Activated naive CD8-positive, alpha-beta T cell treated with anti-CD3 and anti-CD28 coated beads, Interleukin-2, amount 50 U/mL, for 16 hours (primary cell): Measurements from ENCODE around the gene PHYKPL.
"Not testable (repeated sequence)": the region's sequence is repeated elsewhere in the genome, so short reads cannot be mapped to it uniquely, and the experiment has no call there.

Source experiments
- DNase-seq: peaks from one replicate; pipeline ENCODE4 v3.0.0-alpha.2; 2020; ENCODE audit warnings: low read depth, low spot score

Gene PHYKPL

DNA sequence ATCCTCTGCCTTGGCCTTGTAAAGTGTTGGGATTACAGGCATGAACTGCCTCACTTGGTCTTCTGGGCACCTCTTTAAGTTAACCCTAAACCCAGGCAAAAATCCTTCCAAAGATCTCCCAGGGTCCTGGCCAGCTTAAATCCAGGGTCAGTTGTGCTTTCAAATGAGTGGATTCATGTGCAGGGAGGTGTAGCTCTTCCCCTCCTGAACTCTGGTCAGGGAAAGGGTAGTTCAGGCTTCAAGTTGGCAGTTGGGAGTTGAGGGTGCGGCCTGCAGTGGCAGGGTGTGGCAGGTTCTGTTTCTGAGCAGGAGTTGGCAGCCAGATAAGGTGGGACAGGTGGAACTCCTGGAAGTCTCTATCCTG is 24.7 kb downstream of the PHYKPL start:
- DNase-seq, result no peak

DNA sequence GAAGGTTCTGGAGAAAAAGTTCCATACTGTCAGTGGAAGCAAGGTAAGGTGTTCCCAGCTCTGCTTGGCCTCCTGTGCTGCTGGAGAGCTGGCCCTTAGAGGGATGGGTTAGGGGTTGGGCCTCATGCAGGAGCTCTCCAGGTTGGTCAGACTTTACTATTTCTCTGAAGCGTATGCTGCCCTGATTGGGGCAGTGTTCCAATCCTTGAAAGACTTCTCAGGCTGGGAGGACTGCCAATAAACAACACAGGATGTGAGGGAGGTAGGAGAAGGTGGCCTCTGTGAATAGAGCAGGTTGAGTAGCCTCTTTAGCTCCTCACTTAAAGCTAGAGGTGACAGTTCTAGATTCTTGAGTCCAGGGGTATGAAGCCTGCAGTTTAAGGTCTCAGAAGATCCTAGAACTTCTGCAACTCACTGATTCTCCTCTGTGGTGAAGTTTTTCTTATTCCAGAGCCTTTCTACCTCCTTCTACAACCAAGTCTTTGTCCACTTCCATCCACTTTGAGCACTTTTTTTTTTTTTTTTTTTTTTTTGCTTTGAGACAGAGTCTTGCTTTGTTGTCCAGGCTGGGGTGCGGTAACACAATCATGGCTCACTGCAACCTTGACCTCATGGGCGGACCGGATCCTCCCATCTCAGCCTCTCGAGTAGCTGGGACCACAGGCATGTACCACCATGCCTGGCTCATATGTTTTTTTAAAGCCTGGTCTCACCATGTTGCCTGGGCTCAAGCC is 25.3 kb downstream of the PHYKPL start:
- no peak for DNase-seq

DNA sequence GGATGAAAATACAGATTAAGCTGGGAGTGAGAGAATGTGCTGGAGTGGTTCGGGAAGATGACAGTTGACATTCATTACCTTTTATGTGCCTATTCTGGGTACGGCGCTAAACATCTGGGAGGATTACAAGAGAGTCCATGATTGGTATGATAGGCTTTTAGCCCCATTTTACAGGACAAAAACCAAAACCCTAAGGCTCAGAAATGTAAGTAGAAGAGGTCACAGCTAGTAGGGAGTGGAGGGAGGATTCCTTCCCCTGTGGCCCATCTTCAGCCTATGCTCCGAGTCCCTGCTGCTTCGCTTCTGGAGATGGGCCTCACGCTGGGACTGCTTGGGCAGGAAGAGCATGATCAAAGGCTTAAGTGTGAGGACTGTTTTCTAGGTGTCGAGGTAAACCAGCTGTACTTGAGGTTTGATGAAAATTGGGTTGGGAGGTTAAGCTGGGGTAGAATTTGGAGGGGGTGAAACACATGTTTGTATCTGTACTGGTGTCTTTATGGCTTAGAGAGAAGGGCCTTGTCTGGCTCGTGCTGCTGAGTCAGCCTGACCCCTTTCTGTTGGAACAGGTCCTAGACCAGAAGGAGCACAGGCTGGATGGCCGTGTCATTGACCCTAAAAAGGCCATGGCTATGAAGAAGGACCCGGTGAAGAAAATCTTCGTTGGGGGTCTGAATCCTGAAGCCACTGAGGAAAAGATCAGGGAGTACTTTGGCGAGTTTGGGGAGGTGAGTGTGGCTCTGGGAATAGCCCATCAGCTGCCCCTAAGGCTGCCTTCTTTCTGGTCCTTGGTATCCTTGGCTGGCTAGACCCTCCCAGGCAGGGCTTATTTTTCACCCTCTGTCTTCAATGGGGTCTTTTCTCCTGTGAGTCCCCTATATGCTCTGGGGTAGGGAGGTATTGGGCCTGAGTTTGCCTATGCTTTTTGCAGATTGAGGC is 26.2 kb downstream of the PHYKPL start:
- no peak for DNase-seq

DNA sequence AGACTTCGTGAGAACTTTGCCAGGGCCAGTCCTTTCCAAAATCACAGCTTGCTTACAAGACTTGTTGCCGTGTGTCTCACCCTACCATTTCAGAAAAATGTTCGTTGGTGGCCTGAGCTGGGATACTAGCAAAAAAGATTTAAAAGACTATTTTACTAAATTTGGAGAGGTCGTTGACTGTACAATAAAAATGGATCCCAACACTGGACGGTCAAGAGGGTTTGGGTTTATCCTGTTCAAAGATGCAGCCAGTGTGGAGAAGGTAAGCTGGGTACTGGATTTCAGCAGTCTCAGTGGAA is 26.9 kb downstream of the PHYKPL start:
- no peak for DNase-seq

DNA sequence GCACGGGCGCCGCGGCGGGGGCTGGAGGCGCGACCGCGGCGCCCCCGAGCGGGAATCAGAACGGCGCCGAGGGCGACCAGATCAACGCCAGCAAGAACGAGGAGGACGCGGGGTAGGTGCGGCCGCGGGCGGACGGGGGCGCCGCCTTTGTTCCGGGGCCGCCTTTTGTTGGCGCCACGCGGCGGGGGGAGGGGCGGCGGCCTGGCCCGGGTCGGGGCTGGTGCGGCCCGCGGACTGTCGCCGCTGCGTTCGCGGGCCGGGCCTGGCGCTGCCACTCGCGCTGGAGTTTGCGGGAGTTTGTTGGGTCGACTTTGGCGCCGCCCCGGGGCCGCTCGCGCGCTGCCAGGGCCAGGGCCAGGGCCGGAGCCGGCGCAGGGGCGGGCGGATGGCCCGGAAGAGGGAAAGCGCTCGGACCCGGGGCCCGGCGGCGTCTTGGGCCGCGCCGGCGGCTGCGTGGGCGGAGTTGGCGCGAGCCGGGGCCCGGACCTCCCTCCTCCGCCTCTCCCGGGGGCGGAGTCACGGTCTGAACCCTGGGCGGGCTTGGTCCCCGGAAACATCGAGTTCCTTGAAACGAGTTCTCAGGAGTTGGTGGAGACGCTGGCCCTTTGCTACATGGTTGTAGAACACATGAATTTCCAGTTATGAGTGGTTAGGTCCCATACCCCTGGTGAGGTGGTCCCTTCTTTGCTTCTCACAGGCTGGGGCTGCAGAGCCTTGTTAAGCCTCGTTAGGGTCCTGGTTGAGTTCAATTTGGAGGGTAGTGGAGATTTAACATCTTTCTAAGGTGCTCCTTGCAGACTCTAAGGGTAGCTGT is 27.5 kb downstream of the PHYKPL start:
- peak; percentile 37 for DNase-seq

DNA sequence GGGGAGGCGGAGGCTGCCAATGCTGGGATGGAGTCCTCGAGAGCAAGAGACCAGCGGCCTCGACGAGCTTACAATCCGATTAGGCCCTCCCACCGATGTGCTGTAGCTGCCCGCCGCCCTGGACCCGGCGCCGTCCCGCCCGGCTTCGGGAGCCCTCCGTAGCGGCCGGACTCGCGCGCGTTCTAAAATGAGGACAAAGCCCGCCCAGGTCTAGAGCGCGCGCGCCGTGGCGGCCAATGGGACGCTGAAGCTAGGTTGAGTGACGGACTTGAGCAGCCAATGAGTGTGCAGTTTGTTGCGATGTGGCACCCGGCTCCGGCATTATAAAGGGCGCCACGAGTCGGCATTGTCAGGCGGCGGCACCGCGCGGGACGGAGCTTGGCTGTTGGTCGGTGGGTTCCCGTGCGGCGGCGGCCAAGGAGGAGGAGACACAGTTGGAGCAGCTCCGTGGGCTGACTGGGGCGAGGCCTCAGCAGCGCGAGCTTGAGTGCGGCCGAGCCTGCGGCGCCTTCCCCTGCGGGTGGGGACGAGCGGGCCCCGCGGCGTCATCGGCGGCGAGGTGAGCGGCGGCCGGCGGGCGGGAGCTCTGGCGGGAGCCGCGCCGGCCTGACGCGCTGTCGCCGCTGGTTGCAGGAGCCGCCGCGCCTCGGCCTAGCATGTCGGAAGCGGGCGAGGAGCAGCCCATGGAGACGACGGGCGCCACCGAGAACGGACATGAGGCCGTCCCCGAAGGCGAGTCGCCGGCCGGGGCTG is 28.2 kb downstream of the PHYKPL start, which contains the start of gene HNRNPAB:
Gene HNRNPAB, plus strand, starts transcription at position 352 of the 753 bp plus-strand sequence. Its CDS starts 305 bp downstream, at position 657.
- DNase-seq, result peak; percentile 90

DNA sequence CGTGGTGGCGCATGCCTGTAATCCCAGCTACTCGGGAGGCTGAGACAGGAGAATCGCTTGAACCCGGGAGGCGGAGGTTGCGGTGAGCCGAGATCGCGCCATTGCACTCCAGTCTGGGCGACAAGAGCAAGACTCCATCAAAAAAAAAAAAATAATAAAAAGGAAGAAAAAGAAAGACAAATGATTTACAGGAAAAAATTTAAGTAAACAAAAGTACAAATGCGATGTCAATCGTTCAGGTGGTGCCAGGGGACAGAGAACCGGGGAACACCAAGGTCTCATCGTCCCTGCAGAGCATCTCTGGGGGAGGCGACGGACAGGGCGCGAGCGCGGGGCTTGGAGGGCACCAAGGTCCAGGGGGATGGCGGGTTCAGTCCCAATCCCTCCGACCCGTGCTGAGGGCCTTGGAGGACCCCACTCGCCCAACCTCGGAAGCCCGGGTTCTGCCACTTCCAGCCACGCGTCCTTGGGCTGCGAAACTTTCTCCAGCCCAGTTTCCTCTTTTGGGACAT is 28.9 kb downstream of the PHYKPL start:
- DNase-seq, result no peak

DNA sequence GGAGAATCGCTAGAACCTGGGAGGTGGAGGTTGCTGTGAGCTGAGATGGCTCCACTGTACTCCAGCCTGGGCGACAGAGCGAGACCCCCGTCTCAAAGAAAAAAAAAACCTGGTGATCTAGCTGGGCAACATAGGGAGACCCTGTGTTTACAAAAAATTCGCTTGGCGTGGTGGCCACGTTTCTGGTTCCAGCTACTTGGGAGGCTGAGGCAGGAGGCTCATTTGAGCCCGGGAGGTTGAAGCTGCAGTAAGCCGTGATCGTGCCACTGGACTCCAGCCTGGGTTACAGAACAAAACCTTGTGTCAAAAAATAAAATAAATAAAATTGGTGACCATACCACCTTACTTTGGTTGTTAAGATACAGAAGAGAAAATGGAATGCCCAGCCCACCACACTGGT is 30.1 kb downstream of the PHYKPL start:
- DNase-seq, result no peak

DNA sequence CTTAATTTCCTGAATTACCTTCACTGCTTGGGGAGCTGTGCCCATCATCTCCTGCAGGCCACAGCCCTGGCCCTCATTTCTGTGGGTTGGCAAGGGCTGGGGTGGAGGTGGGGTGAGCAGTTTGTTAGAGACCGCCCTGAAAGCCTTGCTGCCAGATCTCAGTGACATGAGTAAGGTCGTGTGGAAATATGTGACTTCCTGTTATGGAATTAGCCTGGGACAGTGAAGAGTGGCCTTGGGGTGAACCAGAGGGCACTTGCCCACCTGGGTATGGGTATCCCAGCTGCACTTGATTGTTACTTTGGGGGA is 30.7 kb downstream of the PHYKPL start:
- DNase-seq, result no peak

DNA sequence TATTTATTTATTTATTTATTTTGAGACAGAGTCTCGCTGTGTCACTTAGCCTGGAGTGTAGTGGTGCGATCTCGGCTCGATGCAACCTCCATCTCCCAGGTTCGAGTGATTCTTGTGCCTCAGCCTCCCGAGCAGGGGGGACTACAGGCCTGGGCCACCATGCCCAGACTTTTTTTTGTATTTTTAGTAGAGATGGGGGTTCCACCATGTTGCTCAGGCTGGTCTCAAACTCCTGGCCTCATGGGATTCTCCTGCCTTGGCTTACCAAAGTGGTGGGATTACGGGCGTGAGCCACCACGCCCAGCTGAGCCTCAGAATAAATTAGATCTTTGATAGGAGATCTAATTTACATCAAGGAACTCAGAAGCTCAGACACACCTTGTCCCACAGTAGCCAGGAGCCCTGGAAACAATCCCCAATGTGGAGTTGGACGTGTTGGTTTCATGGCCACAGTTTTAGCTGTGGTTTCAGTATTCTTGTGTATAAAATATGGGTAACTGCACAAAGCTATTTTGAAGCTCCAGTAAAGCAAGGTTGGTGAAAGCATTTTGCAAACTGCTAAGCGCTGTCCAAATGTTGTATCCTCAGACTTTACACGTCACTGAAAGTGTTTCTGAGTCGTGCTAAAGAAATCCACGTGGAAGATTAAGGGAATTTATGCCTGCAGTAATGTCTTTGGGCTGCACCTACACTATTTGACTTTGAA is 31.2 kb downstream of the PHYKPL start:
- DNase-seq, result no peak

DNA sequence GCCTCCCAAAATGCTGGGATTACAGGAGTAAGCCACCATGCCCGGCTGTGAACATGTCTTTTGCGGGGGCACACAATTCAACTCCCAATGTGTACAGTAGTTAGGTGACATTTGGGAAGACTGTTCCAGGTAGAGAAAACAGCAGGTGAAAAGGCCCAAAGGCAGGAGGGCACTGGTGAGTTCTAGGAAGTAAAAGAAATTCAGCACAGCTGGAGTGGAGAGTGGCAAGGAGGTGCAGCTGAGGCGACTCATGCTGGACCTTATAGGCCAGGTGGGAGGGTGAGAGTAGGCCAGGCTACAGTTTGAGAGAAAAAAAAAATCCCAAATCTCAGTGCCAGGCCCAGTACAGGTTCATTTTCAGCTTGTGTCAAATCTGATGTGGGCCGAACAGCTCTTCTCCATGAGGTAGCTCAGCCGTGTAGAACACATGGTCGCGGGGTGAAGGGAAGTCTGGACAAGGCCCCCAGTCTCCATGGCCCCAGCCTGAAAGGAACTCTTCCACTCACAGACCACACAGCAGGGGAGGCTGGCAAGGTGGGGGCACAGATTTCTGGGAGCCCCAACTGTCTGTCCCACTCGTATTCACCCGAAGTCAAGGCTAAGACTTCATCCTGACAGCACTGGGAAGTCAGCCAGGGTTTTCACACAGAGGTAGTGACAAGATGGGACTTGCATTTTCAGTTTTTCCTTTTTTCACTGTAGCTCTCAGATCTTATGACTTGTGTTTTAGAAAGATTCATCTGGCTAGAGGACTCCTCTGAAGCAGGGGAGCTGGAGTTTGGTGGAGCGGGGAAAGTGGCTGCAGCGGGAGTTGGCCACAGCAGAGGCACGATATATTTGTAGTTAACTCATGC is 32.8 kb downstream of the PHYKPL start:
- no peak for DNase-seq

DNA sequence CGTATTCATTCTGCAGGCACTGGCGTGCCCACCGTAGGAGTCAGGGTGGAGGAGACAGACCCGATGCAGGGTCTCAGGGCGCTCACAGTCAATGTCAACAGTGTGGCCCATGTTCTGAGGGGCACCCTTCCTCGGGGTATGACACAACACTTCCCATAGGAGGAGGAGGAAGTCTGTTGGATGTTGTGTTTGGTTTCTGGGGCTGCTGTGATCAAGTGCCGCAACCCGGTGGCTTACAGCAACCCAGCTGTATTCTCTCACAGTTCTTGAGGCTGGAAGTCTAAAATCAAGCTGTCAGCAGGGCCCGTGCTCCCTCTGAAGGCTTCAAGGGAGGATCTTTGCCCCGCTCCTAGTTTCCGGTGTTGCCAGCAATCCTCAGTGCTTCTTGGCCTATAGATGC is 33.9 kb downstream of the PHYKPL start:
- DNase-seq, result no peak

DNA sequence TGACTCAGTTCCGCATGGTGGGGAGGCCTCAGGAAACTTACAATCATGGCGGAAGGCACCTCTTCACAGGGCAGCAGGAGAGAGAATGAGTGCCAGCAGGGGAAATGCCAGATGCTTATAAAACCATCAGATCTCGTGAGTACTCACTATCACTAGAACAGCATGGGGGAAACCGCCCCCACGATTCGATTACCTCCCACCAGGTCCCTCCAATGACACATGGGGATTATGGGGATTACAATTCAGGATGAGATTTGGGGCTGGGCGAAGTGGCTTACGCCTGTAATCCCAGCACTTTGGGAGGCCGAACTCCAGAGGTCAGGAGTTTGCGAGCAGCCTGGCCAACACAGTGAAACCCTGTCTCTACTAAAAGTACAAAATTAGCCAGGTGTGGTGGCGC is 34.5 kb downstream of the PHYKPL start:
- not testable (repeated sequence) for DNase-seq

DNA sequence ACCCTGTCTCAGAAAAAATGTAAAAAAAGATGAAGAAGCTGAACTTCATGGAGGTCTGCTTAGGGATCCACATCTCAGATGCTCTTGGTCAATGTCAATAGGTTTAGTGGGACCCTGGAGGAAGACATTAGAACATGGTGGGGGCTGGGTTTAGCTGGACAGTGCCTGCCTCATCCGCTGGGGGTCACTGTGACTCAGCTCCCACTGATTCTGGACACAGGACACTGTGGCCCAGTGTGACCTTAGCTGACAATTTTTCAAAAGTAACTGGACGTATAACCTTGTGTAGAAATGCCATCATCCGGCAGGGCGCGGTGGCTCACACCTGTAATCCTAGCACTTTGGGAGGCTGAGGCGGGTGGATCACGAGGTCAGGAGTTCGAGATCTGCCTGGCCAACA is 35.6 kb downstream of the PHYKPL start:
- DNase-seq, result no peak

DNA sequence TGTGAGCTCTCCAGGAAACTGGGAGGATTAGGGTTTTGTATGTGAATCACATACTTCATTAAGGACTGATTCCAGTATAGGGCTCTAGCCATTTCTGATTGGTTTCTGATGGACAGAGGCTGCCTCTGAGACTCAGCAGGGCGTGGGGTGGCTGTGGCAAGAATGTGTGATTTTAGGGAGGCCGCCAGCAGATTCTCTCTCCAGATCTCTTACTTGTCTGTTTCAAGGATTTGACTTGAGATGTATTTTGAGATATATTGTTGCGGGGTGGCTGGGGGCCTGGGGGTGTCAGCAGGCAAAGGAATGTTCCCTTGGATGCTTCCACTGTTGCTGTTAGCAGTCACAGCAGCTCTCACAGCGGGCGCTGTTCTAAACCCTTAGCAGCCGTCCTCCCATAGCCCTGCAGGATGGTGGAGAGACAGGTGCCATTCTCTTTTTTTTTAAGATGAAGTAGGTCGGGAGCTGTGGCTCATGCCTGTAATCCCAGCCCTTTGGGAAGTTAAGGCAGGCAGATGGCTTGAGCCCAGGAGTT is 36.3 kb downstream of the PHYKPL start:
- no peak for DNase-seq

DNA sequence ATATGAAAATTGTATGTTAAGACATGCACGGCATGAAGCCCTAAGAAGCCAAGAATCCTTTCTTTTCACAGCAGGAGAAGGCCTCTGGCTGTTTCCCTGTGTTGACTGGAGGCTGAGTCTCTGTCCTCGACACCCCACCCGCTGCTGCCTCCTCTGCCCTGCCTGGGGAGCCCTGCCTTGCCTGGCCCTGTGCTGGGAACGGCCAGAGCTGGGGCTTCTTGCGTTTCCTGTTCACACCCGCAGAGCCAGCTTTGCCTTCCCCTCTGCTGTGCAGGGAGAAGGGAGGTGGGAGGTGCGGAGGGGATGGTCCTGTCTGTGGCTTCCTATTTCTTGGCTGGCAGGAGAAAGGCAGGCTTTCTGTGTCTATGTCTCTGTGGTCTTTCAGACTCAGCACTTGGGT is 38.6 kb downstream of the PHYKPL start:
- DNase-seq, result no peak

DNA sequence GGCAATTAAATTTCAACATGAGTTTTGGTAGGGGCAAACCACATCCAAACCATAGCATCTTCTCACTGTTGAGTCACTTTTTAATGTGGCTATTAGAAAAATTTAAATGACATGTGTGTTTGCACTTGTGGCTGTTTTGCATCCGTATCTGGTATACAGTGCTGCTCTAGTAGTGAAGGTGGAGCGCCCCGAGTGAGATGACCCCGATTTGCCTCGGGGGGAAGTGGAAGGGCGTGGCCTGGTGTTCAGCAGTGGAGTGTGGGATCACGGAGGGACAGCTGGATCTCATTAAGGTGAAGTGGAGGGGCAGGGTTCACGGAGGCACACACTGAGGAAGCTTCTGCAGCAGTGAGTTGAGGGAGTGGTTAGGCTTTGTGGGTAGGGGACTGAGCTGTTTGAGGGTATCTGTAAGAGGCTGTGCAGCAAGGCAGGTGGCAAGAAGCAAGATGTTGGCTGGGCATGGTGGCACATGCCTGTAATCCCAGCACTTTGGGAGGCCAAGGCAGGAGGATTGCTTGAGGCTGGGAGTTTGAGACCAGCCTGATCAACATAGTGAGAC is 39.3 kb downstream of the PHYKPL start:
- no peak for DNase-seq

DNA sequence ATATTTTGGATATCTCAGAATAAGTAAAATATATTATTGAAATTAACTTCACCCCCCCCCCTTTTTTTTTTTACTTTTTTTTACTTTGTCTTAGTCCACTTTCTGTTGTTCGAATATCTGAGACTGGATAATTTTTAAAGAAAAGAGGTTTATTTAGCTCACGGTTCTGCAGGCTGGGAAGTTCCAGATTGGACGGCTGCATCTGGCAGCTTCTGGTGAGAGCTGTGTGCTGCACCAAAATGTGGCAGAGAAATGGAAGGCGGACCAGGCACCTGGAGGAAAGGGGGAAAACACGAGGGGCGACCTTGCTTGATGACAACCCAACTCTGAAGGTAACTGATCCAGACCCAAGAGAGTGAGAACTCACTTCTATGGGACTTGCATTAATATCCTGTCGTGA is 39.8 kb downstream of the PHYKPL start:
- DNase-seq, result no peak

DNA sequence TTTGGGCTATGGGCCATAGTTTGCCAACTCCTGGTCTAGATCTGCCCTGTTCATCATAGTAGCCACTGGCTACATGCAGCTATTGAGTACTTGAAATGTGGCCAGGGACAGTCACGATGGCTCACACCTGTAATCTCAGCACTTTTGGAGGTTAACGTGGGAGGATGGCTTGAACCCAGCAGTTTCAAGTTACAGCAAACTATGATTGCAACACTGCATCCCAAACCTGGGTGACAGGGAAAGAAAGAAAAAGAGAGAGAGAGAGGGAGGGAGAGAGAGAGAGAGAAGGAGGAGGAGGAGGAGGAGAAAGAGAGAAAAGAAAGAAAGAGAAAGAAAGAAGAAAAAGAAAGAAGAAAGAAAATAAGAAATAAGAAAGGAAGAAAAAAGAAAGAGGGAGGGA is 40.4 kb downstream of the PHYKPL start:
- no peak for DNase-seq
